HG03432 (cell line): ENCODE results near the gene BPIFB3.
"Not testable (repeated sequence)": the region's sequence is repeated elsewhere in the genome, so short reads cannot be mapped to it uniquely, and the experiment has no call there.

Experiments used
- ATAC-seq: cut with Tn5 transposase; IDR thresholded peaks from one replicate; pipeline ENCODE4 v1.9.1; 2021; ENCODE audit warnings: mild to moderate bottlenecking, moderate library complexity; ENCODE audit not compliant: unreplicated experiment

BPIFB3 gene

DNA sequence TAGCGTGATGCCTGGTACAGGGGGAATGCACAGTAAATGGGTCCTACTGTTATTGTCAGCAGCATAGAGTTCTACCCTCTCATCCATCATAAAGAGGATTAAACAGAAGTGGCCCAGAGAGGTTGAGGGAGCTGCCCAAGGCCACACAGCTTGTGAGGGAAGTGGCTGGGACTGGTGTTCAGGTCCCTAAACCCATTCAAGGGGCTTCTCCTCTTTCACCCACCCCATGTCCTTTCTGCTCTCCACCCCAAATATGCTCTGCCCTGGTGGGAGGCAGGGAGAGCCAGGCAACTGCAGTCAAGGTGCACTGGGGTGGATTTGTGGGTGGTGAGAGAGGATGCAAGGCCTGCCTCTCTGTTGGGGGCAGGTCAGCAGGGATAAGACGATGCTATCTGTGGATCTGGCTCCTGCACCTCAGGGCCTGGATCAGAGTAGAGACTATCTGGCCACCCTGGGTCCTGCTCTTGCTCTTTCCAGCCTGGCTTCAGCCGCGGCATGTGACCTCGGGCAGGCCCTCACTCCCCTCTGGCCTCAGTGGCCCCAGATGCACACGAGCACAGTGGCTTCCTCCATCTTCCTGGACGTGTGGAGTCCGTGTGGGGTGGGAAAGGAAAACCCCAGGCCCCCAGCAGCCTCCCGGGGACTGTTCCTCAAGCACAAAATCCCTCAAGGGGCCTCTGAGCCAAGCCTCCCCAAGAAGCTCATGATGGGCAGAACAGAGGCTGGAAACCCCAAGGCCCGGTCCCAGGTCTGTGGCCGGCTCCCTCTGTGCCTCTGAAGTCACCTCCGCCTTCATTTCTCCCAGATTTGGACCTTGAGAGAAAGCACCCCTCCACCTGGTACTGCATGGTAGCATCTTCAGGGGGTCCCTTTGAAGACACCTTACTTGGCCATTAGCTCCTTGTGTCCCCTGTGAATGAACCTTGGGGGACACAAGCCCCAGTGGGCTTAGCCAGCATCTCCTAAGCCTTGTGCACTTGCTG is 25.6 kb upstream of the BPIFB3 start:
- ATAC-seq, result no peak

- ATAC-seq, result no peak
These were observed 24.8 kb upstream of the BPIFB3 start for GRCh38 chr20:33028875-33029274.

DNA sequence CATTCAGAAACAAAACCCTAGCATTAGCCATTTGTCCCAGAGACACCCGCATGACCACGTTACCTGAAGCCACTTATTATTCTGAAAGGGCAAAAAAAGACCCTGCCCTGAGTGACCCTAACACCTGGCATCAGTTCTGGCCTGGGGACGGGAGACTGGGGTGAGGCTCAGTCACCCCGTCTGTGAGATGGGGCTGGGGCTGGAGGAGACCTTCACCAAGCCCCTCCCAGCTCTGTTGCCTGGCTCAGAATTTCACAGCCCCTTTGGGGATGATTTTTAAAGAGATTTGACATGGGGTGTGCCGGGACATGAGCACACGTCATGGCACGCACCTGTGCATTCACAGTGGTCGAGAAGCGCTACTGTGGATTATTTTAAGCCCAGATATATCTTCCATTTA is 23.6 kb upstream of the BPIFB3 start:
- no peak for ATAC-seq

GRCh38 chr20:33030569-33030968 is 23.1 kb upstream of the BPIFB3 start:
- no peak for ATAC-seq

DNA sequence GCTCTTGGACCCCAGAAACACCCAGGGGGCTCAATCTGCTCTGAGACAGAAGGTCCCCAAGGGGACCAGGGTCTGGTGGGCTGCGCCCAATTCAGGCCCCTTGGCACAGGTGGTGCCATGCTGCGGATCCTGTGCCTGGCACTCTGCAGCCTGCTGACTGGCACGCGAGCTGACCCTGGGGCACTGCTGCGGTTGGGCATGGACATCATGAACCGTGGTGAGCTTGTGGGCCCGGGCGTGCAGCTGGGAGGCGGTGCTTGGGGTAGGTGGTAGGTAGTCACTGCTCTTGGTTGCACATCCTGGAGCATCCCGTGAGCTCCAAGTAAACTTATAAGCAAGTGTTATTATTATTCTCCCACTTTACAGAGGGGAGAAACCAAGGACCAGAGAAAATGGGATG is 22.2 kb upstream of the BPIFB3 start, which contains the start of gene BPIFB6:
Gene BPIFB6, plus strand, starts transcription at position 118 of the 400 bp plus-strand sequence. Its CDS starts 0 bp downstream, at position 118.
- ATAC-seq, result no peak

GRCh38 chr20:33032555-33032954 is 21.1 kb upstream of the BPIFB3 start:
- ATAC-seq, result no peak

- no peak for ATAC-seq
These were observed 20.3 kb upstream of the BPIFB3 start for GRCh38 chr20:33033381-33033780.

DNA sequence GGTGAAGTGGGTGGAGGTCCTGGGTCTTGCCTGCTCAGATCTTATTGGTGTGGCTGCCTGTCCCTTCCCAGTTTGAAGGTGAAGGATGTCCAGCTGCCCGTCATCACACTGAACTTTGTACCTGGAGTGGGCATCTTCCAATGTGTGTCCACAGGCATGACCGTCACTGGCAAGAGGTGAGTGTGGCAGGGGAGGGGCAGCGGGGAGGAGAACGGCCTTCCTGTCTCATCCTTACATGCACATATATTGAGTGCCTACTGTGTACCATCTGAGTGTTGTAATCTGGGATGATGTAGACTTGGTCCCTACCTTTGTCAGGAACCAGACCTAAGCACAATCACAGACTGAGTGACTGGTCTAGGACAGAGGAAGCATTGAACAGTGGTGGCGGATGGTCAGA is 19.6 kb upstream of the BPIFB3 start:
- no peak for ATAC-seq

GRCh38 chr20:33034901-33035492 is 18.7 kb upstream of the BPIFB3 start:
- ATAC-seq, result no peak

DNA sequence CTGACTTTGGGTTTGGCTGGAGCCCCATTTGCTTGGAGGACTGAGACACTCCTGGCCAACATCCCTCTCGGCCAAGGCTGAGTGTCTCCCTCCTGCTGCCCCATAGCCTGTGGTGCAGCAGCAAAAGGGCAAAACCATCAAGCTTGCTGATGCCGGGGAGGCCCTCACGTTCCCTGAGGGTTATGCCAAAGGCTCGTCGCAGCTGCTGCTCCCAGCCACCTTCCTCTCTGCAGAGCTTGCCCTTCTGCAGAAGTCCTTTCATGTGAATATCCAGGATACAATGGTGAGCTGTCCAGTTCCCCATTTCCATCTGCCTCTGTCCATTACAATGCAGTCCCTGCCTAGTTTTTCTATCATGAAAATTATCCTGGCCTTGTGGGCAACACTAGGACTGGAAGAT is 16.2 kb upstream of the BPIFB3 start:
- no peak for ATAC-seq

DNA sequence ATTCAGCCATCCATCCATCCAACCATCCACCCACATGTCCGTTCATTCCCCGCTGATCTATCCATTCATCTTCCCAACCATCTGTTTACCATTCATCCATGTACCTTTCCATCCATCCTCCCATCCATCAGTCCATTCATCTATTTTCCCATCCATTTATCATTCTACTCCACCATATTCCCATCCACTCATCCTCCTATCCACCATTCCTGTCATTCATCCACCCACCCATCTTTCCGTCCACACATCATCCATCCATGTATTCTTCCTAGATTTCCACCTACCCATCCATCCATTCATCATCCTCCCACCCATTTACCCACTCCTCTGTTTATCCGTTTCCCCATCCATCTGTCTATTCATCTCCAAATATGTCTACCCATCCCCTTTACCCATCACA is 15.5 kb upstream of the BPIFB3 start:
- ATAC-seq, result no peak

- ATAC-seq, result no peak
These were observed 11.3 kb upstream of the BPIFB3 start for GRCh38 chr20:33042430-33042829.

DNA sequence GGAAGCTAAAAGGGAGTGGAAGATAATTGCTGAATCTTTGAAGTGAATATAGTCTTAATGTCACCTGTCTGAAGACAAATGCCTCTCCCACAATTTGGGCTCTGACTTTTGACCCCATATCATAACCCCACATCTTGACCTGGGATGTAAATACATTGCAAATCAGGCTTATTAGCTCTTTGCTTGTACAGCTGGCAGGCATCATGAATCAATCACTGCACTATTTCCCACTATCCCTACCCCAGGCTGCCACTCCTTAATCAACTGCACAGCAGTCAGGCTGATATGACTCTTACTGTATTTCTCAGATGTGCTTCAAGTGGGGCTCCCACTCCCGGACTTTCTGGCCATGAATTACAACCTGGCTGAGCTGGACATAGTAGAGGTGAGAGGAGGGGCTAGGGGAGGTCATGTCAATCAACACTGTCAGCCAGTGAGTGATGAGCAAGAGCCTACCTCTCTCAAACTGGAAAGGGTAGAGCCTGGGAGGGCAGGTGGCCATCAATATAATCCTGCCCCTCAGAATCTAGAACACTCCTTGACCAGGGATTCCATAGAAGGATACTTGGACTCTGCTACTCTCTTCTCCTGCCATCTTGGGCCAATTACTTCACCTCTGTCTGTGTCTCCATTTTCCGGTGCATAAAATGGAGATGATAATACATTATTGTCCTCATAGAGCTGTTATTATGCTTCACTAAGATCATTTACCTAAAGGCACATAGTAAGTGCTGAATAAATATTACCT is 10.5 kb upstream of the BPIFB3 start:
- no peak for ATAC-seq

DNA sequence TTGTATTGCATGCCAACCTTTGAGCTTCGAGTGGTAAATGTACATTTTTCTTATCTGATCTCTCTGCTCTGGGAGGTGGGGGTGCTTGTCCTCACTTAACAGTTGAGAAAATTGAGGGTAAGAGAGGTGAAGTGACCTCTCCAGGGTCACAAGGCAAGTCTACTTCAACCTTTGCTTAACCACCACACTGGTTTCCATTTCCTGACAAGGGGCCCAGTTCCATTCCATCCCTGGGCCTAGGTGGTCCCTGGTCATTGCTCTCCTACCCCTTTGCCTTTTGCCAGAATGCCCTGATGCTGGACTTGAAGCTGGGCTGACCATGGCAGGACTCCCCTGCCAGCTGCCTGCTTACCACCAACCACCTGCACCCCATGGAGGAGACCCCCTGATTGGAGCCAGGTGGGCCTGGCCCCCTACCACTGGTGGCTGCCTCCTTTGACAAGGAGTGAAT is 9.9 kb upstream of the BPIFB3 start:
- ATAC-seq, result no peak

DNA sequence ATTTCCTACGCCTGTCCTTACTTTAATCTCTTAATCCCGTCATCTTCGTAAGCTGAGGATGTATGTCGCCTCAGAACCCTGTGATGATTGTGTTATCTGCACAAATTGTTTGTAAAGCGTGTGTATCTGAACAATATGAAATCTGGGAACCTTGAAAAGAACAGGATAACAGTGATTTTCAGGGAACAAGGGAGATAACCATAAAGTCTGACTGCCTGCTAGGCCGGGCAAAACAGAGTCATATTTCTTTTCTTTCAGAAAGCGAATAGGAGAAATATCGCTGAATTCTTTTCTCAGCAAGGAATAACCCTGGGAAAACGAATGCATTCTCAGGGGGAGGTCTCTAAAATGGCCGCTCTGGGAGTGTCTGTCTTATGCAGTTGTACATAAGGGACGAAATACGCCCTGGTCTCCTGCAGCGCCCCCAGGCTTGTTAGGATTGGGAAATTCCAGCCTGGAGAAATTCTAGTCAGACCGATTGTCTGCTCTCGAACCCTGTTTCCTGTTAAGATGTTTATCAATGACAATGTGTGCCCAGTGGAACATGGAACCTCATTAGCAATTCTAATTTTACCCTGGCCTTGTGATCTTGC is 8.5 kb upstream of the BPIFB3 start:
- ATAC-seq, result not testable (repeated sequence)

GRCh38 chr20:33046412-33046811 is 7.3 kb upstream of the BPIFB3 start:
- ATAC-seq, result no peak

DNA sequence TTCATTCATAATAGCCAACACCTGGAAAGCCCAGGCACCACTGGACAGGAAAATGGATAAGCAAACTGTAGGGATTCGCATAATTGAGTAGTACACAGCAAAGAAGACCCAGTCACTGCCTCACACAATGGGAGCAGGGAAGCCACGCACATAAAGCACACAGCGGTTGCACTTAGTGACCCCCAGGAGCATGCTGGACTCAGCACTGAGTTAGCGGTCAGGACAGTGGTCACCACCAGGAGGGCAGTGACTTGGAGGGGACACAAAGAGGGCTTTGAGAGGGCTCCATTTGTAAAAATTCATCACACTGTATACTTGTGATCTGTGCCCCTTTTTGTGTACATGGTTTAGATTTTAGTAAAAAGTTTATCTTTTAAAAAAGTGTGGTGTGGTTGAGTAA is 2.4 kb upstream of the BPIFB3 start:
- ATAC-seq, result no peak

DNA sequence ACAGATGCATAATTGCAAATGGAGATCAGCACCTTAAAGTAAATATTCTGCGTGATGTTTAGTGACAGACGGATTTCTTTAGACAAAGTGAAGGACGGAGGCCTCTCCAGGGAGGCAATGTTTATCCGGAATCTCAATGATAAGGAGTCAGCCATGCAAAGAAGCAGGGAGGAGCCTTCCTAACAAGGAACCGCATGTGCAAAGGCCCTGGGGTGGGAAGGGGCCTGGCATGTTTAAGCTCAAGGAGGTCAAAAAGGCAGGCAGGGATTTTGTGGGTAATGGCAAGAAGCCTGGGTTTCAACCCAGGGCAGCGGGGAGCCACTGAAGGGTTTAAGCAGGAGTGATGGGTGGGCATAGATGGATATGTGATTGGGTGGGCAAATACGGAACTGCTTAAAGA is 678 bp downstream of the BPIFB3 start:
- ATAC-seq, result no peak

GRCh38 chr20:33054791-33055190 is 1.1 kb downstream of the BPIFB3 start:
- ATAC-seq, result no peak

DNA sequence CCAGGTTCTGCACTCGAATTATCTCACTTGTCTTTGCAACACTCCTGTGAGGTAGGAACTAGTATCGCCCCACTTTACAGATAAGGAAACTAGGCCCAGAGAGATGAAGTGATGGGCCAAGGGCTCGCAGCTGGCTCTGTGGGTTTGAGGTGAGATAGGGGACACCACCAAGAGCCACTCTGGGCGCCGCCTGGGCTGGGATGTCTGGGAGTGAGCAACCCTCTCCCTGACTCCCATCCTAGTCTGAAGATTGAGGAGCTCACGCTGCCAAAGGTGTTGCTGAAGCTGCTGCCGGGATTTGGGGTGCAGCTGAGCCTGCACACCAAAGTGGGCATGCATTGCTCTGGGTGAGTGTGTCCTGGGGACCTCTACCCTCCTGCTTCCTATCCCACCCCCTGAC is 5.4 kb downstream of the BPIFB3 start:
- no peak for ATAC-seq
